GM12801 (cell line): ENCODE results near the gene IQSEC1.

Experiments used
- TF ChIP-seq, protein P1 (sequence below): IDR thresholded peaks from one replicate; pipeline ENCODE4 v1.5.1; 2011; ENCODE audit warnings: control low read depth; ENCODE audit not compliant: insufficient read length; ENCODE audit errors: extremely low read depth

The IQSEC1 gene

GRCh38 chr3:12979151-12979946 lies 93.9 kb downstream of the IQSEC1 start:
- TF ChIP-seq, protein P1, sequence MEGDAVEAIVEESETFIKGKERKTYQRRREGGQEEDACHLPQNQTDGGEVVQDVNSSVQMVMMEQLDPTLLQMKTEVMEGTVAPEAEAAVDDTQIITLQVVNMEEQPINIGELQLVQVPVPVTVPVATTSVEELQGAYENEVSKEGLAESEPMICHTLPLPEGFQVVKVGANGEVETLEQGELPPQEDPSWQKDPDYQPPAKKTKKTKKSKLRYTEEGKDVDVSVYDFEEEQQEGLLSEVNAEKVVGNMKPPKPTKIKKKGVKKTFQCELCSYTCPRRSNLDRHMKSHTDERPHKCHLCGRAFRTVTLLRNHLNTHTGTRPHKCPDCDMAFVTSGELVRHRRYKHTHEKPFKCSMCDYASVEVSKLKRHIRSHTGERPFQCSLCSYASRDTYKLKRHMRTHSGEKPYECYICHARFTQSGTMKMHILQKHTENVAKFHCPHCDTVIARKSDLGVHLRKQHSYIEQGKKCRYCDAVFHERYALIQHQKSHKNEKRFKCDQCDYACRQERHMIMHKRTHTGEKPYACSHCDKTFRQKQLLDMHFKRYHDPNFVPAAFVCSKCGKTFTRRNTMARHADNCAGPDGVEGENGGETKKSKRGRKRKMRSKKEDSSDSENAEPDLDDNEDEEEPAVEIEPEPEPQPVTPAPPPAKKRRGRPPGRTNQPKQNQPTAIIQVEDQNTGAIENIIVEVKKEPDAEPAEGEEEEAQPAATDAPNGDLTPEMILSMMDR, result no peak

DNA sequence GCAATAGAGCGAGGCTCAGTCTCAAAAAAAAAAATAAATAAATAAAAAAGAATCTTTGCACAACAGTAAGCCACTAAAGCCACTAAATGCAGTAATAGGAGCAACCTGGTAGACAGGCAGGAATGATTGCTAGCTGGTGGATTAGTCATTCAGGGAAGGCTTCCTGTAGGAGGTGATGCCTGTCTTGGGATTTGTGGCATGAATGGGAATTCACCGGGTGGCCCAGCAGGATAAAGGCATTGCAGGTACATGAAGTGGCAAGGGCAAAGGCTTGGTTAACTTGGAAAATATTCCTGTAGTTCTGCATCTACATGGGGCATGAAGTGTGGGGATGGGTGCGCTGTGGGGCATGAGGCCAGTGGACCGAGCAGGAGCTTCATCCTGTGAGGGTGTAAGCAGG lies 94.5 kb downstream of the IQSEC1 start:
- TF ChIP-seq, protein P1, result no peak

DNA sequence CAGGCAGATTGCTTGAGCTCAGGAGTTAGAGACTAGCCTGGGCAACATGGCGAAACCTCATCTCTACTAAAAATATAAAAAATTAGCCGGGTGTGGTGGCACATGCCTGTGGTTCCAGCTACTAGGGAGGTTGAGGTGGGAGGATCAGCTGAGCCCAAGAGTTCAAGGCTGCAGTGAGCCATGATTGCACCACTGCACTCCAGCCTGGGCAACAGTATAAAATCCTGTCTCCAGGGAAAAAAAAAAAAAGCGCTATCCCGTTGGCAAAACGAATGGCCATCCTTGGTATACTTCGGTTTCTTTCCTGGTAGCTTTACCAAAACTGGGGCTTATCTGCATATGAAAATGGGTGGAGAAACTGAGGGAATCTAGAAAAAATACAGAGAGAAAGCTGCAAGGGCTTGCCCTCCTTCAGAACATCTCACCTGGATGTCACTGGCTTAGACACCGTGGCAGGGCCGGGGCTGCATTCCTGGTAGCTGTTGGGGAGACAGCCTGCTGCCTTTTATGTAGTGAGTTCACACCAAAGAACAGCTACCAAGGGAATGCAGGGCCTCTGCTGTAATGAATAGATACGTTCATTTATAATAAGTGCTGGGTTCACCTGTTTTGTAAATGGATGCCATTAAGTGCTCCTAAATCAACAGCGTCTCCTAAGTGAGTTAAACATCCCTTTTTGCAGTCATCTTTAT lies 96.0 kb downstream of the IQSEC1 start:
- TF ChIP-seq, protein P1, result no peak

DNA sequence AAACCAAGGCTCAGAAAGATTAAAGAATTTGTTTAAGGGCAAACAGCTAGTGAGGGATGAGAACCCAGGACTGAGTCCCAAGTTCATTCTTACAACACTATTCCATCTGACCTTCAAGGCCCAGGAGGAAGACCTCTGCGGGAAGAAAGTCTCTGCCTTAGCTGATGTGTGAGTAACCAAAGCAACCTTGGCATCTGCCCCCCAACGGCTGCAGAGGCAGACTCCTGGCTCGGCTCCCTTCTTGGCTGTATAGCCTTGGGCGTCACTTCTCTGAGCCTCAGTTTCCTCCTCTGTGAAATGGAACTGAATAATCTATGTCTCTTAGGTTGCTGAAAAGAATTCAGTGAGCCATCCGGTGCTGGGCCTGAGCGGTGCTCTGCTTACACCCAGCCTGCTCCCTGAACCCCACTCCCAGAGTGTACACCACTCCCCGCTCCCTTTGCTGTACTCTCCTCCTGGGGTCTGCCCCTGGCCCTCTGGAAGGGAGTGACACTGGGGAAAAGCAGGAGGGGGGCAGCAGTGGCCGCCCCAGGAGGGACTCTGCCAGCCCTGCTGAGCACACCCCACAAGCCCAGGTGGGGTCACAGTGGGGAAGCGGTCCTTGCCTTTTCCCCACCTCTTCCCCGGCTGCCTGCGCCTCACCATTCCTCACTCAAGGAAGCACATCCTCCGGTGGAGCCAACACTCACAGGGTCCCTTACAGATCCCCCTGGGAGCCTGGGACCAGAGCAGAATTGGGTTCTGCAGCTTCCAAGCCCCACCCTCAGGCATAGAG lies 97.3 kb downstream of the IQSEC1 start:
- TF ChIP-seq, protein P1, result no peak

GRCh38 chr3:12974819-12975218 lies 98.4 kb downstream of the IQSEC1 start:
- TF ChIP-seq, protein P1, result no peak

DNA sequence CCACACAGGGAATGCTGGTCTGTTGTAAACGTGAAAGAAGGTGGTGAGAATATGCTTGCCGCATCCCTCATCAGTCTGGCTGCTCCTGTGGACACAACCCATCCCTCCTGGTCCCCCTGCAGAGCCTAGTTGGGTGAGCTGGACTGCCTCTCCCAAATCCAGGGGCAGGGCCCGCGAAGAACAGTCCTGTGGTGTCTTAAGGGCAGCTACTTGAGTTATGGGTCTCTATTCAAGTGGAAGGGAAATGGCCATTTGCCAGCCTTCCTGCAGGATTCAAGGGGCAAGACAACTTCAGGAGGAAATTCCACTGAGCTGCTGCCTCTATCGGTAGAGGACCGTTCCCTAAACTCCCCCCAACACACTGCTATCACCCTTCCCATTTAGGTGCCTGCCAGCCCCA lies 98.9 kb downstream of the IQSEC1 start:
- TF ChIP-seq, protein P1, result no peak

DNA sequence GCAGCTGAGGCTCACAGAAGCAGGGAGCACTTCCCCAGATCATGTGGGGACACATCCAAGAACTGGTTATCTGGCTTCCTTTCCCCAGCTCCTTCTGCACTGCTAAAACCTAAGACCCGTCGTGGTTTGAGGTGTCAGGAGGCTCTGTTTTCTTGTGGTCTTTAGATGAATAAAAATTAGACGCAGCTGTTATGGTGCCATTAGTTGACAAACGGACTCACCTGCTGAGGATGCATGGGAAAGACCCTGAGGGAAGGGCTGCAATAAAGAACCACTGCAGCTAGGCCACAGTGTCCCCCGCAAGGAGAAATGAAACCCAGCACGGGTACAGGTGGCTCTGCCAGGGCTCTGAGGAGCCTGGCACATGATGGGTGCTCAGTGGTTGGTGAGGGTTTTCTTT lies 99.4 kb downstream of the IQSEC1 start:
- TF ChIP-seq, protein P1, result no peak
